GM21786 (cell line): ENCODE measurements around the gene DLX4.

ENCODE experiments used
- ATAC-seq: cut with Tn5 transposase; IDR thresholded peaks from one replicate; pipeline ENCODE4 v1.9.1; 2021; ENCODE audit not compliant: unreplicated experiment

Gene DLX4

DNA sequence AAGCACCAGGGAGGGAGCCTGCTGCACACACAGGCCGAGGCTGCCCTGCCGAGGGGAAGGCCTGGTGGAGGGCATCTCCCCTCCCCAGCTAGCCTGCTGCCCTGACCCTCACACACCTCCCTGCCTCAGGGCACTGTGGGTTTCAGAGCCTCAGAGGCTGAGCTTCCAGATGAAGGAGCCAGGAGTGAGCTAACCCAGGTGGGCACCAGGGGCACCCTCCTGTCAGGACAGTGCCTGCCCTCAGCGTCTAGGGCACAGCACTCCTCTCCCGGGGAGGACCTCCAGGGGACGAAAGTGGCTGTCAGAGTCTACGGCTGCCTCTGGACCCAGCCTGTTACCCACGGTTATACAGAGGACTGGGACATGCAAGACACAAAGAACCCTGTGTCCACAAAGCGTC is 22.8 kb upstream of the DLX4 start:
- no peak for ATAC-seq

DNA sequence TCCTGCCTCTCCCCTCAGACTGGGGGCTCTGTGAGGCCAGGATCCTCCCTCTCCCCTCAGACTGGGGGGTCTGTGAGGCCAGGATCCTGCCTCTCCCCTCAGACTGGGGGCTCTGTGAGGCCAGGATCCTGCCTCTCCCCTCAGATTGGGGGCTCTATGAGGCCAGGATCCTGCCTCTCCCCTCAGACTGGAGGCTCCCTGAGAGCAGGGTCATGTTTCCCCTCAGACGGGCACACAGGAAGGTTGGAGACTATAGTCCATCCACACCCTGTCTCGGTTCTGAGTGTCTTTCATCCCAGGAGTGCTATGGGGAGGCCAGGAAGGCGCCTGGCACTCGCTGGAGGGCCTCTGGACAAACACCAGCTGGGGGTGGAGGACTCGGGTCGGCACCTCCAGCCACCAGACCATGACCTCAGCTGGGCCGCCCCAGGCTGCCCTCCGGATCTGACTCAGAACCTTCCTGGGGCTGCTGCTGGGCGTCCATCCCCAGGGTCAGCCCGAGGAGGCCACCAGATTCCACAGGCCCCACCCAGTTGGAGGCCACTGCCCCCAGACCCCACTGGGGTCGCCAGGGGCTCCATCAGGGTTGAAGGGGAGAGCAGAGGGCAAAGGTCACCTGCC is 21.9 kb upstream of the DLX4 start:
- ATAC-seq = no peak

DNA sequence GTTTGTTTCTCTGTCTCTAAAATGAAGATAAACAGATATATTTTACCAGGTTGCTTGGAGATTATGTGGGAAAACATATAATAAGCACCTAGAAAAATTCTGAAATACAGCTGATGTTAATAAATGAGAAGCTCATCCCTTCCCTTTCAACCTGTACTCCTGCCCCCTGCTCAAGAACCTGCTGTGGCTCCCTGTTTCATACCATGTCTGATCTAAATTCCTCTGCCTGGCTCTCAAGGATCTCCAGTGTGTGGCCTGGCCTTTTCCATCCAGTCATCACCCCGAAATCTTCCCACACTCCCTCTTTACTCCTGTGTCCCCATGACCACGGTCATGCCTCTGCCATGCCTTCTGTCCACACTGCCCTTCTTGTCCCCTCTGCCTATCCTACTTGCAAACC is 19.4 kb upstream of the DLX4 start:
- ATAC-seq = no peak

DNA sequence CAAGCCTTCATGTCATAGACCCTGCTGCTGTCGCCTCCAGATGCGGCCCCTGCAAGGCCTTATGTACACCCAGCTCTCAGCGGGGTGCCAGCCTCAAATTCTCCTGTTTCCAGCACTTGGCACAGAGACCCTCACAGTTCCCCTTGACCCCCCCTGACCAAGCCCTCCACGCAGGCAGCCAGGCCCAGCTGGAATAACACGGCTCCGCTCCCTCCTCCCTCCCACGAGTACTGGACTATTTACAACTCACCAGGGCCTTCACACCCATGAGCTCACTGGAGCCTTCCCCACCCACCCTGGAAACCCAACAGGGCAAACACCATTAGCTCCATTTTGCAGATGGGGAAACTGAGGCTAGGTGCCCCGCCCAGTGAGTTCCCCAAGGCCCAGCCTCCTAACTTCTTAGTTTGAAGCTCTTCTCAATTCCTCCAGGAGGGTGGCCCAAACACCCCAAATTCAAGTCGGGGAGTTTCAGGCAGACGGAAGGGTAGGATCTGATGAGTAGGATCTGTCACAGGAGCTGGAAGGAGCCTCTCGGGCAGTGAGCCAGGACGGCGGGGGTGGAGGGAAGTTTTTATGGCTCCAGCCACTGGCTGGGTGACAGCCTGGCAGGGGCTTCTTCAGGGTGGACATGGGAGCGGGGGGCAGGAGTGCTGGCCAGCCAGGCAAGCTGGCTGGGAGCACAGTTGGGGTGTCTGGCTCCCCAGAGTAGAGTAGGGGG is 17.5 kb upstream of the DLX4 start:
- no peak for ATAC-seq

DNA sequence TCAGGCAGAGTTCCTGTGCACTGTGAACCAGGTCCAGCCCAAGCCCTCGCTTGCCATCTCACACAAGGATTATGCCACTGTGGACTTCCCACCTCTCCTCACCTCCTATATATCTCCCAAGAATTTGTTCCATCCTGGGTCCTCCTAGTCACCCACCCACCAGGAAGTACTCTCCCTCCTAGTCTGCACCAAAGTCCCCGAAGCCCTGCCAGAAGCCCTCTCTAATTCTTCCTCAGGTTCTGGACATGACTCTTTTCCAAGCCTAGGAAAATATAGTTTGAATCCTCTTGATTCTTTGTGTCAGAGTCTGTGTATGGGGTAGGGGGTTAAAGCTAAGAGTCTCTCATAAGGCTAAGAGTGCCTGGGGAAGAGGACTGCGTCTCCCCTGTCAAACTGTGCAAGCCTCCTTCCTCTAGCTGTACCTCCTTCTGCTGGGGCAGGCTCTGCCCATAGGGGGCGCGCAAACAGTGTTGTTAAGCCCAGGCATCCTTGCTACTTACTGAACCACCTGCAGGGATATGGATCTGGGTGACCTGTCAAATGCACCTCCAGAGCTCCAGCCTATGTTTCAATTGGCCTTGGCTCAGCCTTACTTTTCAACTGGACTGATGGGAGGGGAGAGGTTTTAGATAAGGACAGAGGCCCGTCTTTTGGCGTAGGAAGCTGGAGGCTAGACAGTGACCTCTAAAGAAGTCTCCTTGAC is 16.6 kb upstream of the DLX4 start:
- no peak for ATAC-seq

DNA sequence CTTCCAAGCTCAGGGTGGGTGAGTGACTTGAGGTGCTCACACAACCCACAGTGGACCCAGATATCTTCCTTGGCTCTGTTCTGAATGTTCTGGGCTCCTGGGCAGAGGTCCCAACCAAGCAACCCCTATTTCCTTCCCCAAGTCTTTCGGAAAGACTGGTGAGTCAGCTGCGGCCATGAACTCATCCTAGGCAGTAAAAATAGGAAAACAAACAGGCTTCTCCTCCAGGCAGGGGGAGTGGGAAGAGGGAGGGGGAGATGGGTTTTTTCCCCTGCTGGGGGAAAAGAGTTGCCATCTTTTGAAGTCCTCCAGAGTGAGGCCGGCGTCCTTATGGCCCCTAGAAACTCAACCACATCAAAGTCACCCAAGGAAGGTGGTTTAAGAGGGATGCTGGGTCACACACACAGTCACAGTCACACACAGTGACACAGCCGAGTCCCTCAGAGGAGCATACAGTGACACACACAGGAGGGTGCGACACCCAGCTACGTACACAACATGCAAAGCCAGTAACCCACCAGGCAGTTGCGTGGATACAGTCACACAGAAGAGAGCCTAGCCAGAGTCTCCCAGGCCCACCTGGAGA is 16.0 kb upstream of the DLX4 start:
- ATAC-seq = no peak

DNA sequence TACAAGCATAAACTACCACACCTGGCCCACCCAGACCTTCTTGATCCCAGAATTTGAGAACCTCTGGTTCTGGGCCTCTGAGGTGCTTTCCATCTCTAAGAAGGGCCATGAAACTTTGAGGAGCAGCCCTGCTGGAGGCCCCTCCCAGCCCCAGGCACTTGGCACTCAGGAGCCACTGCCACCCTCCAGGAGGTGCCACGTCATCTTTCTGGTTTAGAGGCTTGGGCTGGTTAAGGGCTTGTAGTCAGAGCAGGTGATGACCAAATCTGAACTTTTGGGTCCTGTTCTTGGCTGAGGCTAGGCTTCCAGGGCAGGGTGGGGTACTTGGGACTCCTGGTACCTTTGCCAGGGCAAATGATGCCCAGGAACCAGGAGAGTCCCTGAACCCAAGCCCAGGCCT is 13.8 kb upstream of the DLX4 start:
- no peak for ATAC-seq

DNA sequence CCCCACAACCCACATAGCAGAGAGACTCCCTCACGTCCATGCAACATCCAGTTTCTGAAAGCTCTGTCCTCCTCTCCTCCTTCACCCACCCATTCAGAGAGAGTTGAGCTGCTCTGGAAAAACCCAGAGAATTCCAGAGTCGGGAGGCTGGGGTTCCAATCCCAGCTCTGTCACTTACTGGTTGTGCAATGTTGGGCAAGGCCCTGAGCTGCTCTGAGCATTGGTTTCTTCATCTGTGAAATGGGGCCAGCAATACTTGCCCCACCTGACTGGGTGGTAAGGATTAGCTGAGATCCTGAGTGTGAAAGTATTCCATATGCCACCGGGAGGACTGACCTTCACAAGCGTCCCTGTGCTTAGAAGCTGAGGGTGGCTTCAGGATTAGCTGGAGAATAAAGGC is 12.2 kb upstream of the DLX4 start:
- no peak for ATAC-seq

DNA sequence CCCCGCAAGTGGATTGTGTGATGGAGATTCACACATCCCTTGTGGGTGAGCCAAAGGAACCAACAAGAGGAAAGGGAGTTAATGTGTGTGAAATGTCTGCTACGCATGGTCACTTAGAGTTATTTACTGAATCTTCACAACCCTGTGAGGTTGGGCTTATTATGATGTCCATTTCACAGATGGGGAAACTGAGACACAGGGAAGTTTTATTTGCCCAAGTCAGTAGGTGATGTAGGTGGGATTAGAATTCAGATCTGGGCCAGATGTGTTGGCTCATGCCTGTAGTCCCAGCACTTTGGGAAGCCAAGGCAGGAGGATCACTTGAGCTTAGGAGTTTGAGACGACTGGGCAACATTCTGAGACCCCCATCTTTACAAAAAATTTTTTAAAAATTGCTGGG is 11.6 kb upstream of the DLX4 start:
- no peak for ATAC-seq

DNA sequence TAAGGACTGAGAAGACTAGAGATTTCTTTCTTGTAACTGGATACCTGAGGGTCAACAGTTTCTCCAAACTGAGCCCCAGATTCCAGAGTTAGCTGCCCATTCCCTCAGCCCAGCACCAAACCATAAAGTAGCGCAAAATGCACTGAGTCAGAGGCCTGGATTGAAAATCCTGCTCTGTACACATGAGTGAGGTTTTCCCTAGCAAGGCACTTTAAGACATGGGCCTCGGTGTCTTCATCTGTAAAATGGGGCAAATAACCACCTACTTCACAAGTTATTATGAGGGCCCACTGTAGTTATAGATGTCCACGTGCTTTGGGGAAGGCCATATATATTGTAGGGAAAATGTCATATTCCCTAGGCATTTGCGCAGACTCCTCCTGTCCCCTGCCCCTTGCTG is 10.3 kb upstream of the DLX4 start:
- no peak for ATAC-seq

DNA sequence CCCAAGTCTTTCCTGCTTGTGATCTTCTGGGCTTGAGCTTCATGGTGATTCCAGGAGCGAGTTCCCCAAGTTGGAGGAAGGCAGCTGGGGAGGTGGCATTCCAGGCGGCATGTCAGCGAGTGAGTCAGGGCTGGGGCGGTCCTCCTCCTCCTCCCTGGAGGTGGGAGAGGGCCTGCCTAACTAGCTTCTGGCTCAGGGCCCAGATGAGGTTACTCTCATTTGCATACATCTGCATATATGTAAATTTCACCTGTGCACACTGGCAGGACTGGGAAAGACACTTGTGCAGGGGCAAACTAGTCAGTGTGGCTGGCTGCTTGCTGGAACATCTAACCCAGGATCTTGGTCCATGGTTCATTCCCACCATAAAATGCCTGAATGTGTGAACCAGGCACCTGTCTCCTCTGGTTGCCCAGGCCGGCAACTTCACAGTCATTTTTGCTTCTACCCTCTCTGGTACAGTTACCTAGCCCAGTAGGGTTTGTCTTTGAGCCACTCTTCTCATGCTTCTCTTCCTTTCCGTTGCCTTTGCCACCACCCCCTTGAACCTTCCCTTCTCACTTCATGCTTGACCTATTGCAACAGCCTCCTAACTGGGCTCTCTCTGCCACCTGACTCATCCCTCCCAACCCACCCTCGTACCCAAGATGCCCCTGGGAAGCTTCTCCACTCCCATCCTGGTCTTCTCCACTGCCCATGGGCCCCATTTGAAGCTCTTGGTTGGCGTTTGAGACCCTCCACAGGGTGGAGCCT is 9.6 kb upstream of the DLX4 start:
- no peak for ATAC-seq

DNA sequence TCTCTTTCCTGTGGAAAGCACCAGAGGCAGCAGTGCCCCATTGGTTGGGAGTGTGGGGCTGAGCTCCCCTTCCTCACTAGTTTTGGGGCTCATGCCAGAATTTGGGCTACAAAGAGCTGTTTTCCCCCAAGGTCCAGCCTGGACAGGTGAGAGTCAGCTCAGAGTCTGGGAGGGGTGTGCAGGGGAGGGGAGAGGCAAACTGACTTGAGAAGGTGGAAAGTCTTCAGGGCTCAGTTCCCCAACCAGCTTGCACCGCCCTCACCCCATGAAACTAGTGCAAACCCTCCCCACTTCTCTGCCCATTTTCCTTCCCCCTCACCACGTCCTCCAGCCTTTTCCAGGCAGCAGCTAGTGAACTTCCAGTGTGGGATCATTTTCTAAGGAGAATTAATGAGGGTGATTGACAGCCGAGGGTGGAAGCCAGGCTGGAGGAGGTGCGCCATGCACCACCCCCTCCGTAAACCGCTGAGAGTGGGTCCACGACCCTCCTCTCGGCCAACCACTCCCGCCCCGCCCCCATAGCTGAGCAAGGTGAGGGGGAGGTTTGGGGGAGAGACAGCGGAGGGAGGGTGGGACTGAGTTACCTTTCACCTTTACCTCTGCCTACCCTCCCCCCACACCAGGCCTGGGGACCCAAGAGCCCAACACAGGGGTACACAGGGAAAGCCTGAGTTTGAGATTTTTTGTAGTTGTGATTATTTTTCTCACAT is 6.2 kb upstream of the DLX4 start:
- ATAC-seq = no peak

DNA sequence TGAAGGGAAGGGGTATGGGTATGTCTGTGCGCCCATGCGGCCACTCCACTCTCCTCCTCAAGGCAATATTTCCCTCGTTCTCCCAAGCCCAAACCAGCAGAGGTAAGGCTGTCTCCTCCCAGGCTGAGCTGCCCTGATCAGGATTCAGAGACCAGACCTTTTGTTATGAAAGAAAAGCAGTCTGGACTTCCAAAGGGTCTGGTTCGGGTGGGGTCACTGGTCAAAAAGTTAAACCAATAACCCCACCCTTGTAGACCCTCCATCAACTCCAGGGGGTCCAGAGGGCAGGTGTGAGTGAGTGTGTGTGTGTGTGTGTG is 5.7 kb upstream of the DLX4 start:
- ATAC-seq = no peak

DNA sequence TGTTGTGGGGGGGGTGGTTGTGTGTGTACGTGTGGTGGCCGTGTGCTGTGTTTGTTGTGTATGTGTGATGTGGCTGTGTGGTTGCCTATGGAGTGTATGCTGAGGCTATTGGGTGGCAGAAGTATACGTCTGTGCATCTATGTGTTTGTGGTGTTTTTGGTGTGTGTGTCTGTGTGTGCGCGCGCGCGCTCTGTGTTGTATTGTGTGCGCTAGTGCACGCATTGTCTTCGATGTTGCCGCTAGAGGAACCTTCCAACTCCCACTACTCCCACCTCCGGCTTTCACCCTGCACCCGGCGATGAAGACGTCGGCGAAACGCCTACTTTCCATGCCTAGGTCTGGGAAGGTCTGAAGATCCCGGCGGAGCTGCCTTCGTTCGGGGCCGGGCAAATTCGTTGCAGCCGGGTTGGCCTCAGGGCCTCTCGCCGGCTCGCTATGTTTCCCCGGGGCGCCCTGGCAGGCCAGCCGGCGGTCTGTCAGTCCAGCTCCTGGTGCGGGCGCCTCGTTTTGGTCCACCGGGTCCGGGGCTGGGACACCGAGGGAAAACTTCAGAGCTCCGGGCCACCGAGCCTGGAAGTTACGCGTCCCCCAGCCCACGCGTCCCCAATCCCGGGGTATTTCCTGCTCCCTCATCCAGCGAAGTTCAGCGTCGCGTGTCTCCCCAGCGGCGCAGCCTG is 5.2 kb upstream of the DLX4 start:
- no peak for ATAC-seq

DNA sequence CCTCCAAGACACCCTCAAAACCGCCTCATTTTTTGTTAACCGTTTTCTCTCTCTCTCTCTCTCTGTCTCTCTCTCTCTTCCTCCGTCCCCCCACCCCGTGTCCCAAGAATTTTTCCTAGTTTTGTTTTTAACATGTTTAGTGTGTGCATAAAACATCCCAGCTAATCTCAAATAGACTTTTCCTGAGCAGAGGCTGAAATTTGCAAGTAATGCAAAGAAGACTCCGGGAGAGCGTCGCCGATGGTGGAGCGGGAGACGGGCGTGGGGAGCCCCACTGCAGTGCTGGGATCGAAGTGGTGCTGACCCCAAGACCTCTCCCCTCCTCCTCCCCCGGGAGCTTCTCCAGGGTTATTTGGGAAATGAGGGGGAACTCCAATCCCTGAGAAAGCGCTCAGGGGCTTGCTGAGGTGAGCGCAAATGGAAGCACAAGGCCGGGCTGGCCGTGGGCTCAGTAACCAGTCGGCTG is 4.7 kb upstream of the DLX4 start:
- no peak for ATAC-seq

DNA sequence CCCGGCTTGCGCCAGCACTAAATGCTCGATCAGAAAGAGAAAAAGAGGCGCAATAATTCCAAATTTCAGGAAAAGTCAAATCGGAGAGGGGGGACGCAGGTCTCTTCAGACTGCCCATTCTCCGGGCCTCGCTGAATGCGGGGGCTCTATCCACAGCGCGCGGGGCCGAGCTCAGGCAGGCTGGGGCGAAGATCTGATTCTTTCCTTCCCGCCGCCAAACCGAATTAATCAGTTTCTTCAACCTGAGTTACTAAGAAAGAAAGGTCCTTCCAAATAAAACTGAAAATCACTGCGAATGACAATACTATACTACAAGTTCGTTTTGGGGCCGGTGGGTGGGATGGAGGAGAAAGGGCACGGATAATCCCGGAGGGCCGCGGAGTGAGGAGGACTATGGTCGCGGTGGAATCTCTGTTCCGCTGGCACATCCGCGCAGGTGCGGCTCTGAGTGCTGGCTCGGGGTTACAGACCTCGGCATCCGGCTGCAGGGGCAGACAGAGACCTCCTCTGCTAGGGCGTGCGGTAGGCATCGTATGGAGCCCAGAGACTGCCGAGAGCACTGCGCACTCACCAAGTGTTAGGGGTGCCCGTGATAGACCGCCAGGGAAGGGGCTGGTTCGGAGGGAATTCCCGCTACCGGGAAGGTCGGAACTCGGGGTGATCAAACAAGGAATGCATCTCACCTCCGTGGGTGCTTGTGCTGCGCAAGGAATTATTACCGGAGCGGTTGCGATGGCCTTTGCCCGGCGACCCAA is 4.0 kb upstream of the DLX4 start:
- no peak for ATAC-seq

DNA sequence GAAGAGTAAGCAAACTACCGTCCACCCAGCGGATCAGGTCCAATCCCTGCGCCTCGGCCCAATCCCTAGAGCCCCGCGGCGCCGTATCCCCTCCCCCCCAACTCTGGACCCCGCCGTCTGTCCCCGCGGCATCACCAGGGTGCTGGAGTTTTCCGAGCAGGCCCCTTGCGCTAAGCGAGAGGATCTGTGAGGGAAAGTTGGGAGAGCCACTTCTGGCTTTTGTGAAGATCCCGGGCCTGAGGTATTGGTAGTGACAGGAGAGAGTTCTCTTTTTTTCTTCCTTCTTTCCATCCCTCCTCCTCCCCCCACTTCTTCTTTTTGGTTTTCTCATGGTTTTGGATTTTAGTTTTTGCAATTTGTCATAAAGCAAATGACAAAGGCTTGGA is 3.5 kb upstream of the DLX4 start:
- ATAC-seq = no peak

DNA sequence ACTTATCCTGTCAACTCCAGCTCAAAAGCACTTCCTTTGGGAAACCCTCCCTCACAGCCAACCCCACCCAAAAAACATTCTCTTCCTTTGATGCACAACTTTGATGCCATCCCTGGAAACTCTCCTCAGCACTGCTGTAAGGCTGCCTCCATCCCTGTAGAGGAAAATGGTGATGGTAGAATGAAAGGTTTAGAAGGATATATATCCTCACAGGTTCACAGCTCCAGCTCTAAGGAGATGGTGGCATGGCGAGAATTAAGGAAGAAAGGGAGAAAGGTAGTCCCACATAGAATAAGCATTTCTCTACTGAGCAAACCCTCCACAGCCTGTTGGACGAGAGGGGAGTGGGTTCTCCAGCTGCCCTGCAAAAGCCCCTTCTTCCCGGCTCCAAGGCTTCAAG is 2.2 kb upstream of the DLX4 start:
- ATAC-seq = no peak

DNA sequence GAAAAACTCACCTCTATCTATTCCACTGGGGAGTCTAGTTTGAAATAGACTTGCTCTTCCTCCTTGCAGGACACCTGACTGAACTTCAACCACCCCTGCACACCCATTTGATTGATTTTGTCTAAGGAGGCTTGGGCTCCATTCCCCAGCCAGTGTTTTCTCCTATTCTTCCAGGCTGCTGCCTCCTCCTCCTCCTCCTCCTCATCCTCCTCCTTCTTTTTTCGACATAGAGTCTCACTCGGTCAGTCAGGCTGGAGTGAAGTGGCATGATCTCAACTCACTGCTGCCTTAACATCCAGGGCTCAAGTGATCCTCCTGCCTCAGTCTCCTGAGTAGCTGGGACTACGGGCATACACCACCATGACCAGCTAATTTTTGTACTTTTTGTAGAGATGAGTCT is 1.8 kb upstream of the DLX4 start:
- no peak for ATAC-seq
